ENCODE data around the gene CARD11. TPM values are rescaled to one million over a fixed set of nuclear protein-coding genes. Genes with fewer than 3 reads are reported as not detected.

Gene CARD11
- total and polyA plus RNA-seq, 5 experiments from 2014 or later = 10.8 to 109 (median 40.2) TPM

DNA sequence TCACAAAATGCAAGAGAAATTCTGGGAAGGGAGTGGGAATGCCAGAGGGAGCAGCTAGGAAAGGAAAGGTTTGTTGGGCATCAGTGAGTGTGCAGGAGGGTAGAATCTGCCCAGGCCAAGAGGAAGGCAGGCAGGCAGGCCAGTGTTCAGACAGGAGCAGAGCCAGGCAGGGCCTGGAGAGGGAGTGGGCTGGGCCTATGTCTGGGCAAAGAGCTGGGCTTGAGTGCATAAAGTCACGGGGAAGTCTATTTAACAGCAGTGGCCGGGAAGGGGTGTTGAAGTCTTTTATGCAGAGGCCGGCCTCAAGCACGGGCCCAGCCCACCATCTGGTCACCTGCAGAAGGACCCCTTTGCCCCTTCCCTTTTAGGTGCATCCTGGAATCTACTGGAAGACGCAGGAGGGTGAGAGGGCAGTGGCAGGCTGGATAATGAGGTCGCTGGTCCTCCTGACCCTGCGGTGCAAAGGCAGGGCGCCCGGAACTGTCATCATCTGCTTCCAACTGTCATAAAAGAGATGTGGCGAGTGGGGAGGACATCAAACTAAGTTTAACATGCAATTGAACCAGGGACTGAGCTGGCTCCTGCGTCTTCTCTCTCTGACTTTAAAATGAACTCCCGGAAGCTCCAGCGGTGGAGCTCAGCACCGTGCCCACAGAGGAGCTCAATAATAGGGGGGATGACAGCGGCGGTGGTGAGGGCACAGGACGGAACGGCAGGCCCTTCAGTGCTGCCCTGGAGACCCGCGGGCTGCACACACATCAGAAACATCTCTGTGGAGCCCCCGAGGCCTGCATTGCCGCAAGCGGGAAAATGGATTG, 29.5 kb downstream of the CARD11 start:
- Mint-ChIP-seq H3K9me3 (peaks cover 0 to 4% (median under 1%) of the 10 kb centered on the region in 9 donors), H3K36me3 (peaks cover 2 to 68% (median 22%) of the 10 kb centered on the region in 3 donors), H3K27ac (peak overlapping the region in 9 of 10 donors; percentile 11 to 91 (median 63)), H3K27me3 (no peaks in the 10 kb centered on the region), H3K4me3 (no peak overlapping the region), H3K4me1 (peaks cover 32 to 74% (median 57%) of the 10 kb centered on the region in 4 donors)
- DNase-seq = no peak
- ATAC-seq = no peak
- POLR2A ChIA-PET = no interaction called here

GRCh38 chr7:3011211-3011852, 32.3 kb downstream of the CARD11 start:
- Mint-ChIP-seq H3K27me3 (no peaks in the 10 kb centered on the region), H3K4me1 (peaks cover 47 to 93% (median 79%) of the 10 kb centered on the region in 4 donors), H3K4me3 (peak overlapping the region in 9 of 10 donors; percentile 1 to 74 (median 51)), H3K27ac (peak overlapping the region; percentile 49 to 91 (median 79)), H3K36me3 (peaks cover 4 to 66% (median 33%) of the 10 kb centered on the region in 3 donors), H3K9me3 (peaks cover 0 to 4% (median 0%) of the 10 kb centered on the region in 9 donors)
- DNase-seq (peak in 2 of 10 donors; percentile 13 to 20), ATAC-seq (peak; percentile 47 to 52)
- POLR2A ChIA-PET = interaction anchor here (1.4 to 1.5 kb wide), 2 partner anchors 27 to 28 kb away, joined by 3 to 5 read pairs; no protein-coding TSS in a partner anchor

- DNase-seq (peak in 2 of 10 donors; percentile 23 to 25), ATAC-seq (peak; percentile 47 to 56)
- peak overlapping the region; percentile 16 to 80 (median 51) for H3K4me3 Mint-ChIP-seq
- no peaks in the 10 kb centered on the region for H3K27me3 Mint-ChIP-seq
- H3K27ac Mint-ChIP-seq = peak overlapping the region; percentile 18 to 91 (median 81)
- POLR2A ChIA-PET = interaction anchor here (1.4 to 1.5 kb wide), 2 partner anchors 25 to 27 kb away, joined by 3 to 5 read pairs; no protein-coding TSS in a partner anchor
- H3K9me3 Mint-ChIP-seq = peaks cover 0 to 4% (median 0%) of the 10 kb centered on the region in 9 donors
- H3K4me1 Mint-ChIP-seq = peaks cover 44 to 91% (median 80%) of the 10 kb centered on the region in 4 donors
- peaks cover 4 to 66% (median 32%) of the 10 kb centered on the region in 3 donors for H3K36me3 Mint-ChIP-seq
Measured at GRCh38 chr7:3010161-3010560, 33.5 kb downstream of the CARD11 start.

DNA sequence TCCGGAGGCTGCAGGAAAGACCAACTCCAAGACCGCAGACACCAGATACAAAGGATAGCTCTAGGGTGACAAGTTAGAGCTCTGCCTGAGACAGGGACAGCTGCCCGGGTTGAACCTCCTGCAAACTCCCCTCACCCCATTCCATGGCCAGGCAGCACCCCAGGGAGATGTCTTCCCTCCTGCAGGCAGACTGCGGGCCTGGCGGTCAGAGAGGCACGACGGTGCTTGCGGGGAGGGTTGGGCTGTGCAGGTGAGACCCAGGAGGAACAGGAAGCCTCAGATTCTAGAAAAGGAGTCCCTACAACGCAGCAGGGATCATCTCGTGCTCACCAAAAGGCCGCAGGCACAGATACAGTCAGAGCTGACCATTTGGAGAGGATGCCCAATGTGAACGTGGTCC, 34.6 kb downstream of the CARD11 start:
- Mint-ChIP-seq H3K4me3 (peak overlapping the region in 7 of 10 donors; percentile 4 to 51 (median 22)), H3K27me3 (no peaks in the 10 kb centered on the region), H3K4me1 (peaks cover 43 to 82% (median 77%) of the 10 kb centered on the region in 4 donors), H3K27ac (peak overlapping the region in 7 of 10 donors; percentile 17 to 94 (median 57)), H3K9me3 (peaks cover 0 to 3% (median 0%) of the 10 kb centered on the region in 9 donors), H3K36me3 (peaks cover 4 to 56% (median 25%) of the 10 kb centered on the region in 3 donors)
- DNase-seq = no peak
- no peak for ATAC-seq
- POLR2A ChIA-PET = no interaction called here

GRCh38 chr7:3008386-3008785, 35.3 kb downstream of the CARD11 start:
- DNase-seq = no peak
- Mint-ChIP-seq H3K4me3 (peak overlapping the region in 5 of 10 donors; percentile 6 to 57 (median 40)), H3K27ac (peak overlapping the region in 7 of 10 donors; percentile 33 to 94 (median 76)), H3K27me3 (no peaks in the 10 kb centered on the region), H3K9me3 (peaks cover 0 to 2% (median 0%) of the 10 kb centered on the region in 9 donors), H3K4me1 (peaks cover 43 to 85% (median 78%) of the 10 kb centered on the region in 4 donors), H3K36me3 (peaks cover 4 to 56% (median 20%) of the 10 kb centered on the region in 3 donors)
- POLR2A ChIA-PET = no interaction called here
- no peak for ATAC-seq

DNA sequence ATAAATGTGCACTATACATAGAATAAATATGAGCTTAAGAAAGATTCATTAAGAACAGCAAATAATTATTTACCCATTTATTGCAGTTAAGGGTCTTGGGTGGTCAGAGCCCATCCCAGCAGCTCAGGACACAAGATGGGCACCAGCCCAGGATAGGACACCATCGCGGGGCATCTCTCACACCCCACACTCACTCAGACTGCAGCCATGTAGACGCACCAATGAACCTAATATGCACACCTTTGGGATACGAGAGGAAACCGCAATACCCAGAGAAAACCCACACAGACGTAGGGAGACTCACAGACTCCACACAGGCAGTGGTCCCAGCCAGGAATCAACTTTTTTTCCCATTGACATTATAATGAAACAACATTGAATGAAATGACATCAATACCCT, 36.0 kb downstream of the CARD11 start:
- Mint-ChIP-seq H3K9me3 (no peaks in the 10 kb centered on the region), H3K27me3 (no peaks in the 10 kb centered on the region), H3K4me3 (peak overlapping the region in 5 of 10 donors; percentile 1 to 57 (median 45)), H3K4me1 (peaks cover 40 to 79% (median 74%) of the 10 kb centered on the region in 4 donors), H3K36me3 (peaks cover 4 to 50% (median 16%) of the 10 kb centered on the region in 3 donors), H3K27ac (peak overlapping the region; percentile 4 to 94 (median 72))
- ATAC-seq = no peak
- DNase-seq = no peak
- POLR2A ChIA-PET = interaction anchor here (0.6 kb wide), 1 partner anchor 133 kb away, joined by 4 read pairs; no protein-coding TSS in a partner anchor

GRCh38 chr7:3005257-3005656, 38.4 kb downstream of the CARD11 start:
- H3K9me3 Mint-ChIP-seq = no peaks in the 10 kb centered on the region
- H3K27ac Mint-ChIP-seq = peak overlapping the region in 3 of 10 donors; percentile 36 to 44 (median 38)
- H3K36me3 Mint-ChIP-seq = peaks cover 4 to 59% (median 22%) of the 10 kb centered on the region in 3 donors
- peaks cover 38 to 78% (median 65%) of the 10 kb centered on the region in 4 donors for H3K4me1 Mint-ChIP-seq
- H3K4me3 Mint-ChIP-seq = no peak overlapping the region
- ATAC-seq = no peak
- POLR2A ChIA-PET = interaction anchor here (1.3 kb wide), 1 partner anchor 38 kb away, joined by 3 read pairs; no protein-coding TSS in a partner anchor
- DNase-seq = no peak
- H3K27me3 Mint-ChIP-seq = no peaks in the 10 kb centered on the region

- ATAC-seq (no peak), DNase-seq (no peak)
- Mint-ChIP-seq H3K36me3 (peaks cover 4 to 66% (median 21%) of the 10 kb centered on the region in 3 donors), H3K9me3 (no peaks in the 10 kb centered on the region), H3K4me1 (peaks cover 39 to 78% (median 62%) of the 10 kb centered on the region in 4 donors), H3K27me3 (no peaks in the 10 kb centered on the region), H3K4me3 (no peak overlapping the region), H3K27ac (peak overlapping the region in 7 of 10 donors; percentile 28 to 68 (median 48))
- POLR2A ChIA-PET = interaction anchor here (0.8 kb wide), 1 partner anchor 192 kb away, joined by 4 read pairs; no protein-coding TSS in a partner anchor
Measured at GRCh38 chr7:3003936-3004335, 39.7 kb downstream of the CARD11 start.

- Mint-ChIP-seq H3K27ac (peak overlapping the region in 7 of 10 donors; percentile 25 to 83 (median 56)), H3K36me3 (peaks cover 4 to 59% (median 20%) of the 10 kb centered on the region in 3 donors), H3K27me3 (no peaks in the 10 kb centered on the region), H3K4me1 (peaks cover 30 to 70% (median 52%) of the 10 kb centered on the region in 4 donors), H3K4me3 (no peak overlapping the region), H3K9me3 (no peaks in the 10 kb centered on the region)
- DNase-seq (no peak), ATAC-seq (no peak)
- POLR2A ChIA-PET = interaction anchor here (1.8 to 1.9 kb wide), 2 partner anchors 17 to 23 kb away, joined by 4 read pairs; no protein-coding TSS in a partner anchor
Measured at GRCh38 chr7:3002631-3003030, 41.0 kb downstream of the CARD11 start.

DNA sequence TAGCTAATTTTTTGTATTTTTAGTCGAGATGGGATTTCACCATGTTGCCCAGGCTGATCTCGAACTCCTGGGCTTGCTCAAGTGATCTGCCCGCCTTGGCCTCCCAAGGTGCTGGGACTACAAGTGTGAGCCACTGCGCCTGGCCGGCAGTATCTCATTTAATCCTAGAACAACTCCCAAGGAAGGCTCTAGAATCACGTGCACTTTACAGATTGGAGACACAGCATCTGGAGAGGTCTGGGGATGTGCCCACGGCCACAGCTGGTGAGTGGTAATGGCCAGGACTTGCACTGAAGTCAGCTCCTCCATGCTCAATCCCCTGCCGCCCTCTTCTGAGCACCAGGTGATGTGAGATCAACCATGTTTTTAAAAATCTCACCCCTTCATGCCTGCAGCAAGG, 43.1 kb downstream of the CARD11 start:
- Mint-ChIP-seq H3K27ac (peak overlapping the region in 3 of 10 donors; percentile 27 to 65 (median 48)), H3K27me3 (no peaks in the 10 kb centered on the region), H3K4me3 (no peak overlapping the region), H3K9me3 (peaks cover 0 to 7% (median under 1%) of the 10 kb centered on the region in 9 donors), H3K36me3 (peaks cover 7 to 55% (median 29%) of the 10 kb centered on the region in 3 donors), H3K4me1 (peaks cover 26 to 61% (median 33%) of the 10 kb centered on the region in 4 donors)
- ATAC-seq (no peak), DNase-seq (no peak)
- POLR2A ChIA-PET = interaction anchor here (0.7 kb wide), 1 partner anchor 343 kb away, joined by 3 read pairs; no protein-coding TSS in a partner anchor

GRCh38 chr7:2999078-2999500, 44.6 kb downstream of the CARD11 start:
- peaks cover 0 to 12% (median 4%) of the 10 kb centered on the region in 9 donors for H3K9me3 Mint-ChIP-seq
- H3K4me3 Mint-ChIP-seq = peak overlapping the region in 1 of 10 donors; percentile 34
- POLR2A ChIA-PET = interaction anchor here (1.1 kb wide), 1 partner anchor 17 kb away, joined by 3 read pairs; no protein-coding TSS in a partner anchor
- ATAC-seq (no peak), DNase-seq (no peak)
- H3K4me1 Mint-ChIP-seq = peaks cover 27 to 68% (median 40%) of the 10 kb centered on the region in 4 donors
- no peaks in the 10 kb centered on the region for H3K27me3 Mint-ChIP-seq
- peak overlapping the region in 9 of 10 donors; percentile 25 to 87 (median 66) for H3K27ac Mint-ChIP-seq
- peaks cover 18 to 68% (median 41%) of the 10 kb centered on the region in 3 donors for H3K36me3 Mint-ChIP-seq

DNA sequence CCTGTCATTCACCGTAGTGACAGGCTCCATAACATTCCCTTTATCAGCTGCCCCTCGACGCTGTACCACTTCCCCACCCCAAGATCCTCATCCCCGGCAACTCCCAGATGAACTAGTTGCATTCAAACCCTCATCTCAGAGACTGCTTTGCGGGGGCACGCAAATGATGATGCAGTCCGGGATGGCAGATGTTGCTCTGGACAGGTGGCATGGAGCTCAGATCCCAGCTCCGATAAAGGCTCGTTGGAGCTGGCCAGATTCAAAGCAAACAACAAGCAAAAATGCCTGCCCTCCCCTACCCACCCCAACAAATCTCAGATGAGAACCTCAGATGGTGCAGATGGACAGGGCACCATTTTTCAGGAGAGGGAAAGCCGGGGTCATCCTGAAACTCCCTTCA, 46.7 kb downstream of the CARD11 start:
- Mint-ChIP-seq H3K27ac (peak overlapping the region in 8 of 10 donors; percentile 35 to 83 (median 68)), H3K36me3 (peaks cover 22 to 69% (median 53%) of the 10 kb centered on the region in 3 donors), H3K4me1 (peaks cover 27 to 65% (median 30%) of the 10 kb centered on the region in 4 donors), H3K4me3 (no peak overlapping the region), H3K27me3 (no peaks in the 10 kb centered on the region), H3K9me3 (peaks cover 0 to 16% (median 4%) of the 10 kb centered on the region in 9 donors)
- DNase-seq (no peak), ATAC-seq (no peak)
- POLR2A ChIA-PET = interaction anchor here (0.6 kb wide), 1 partner anchor 132 kb away, joined by 3 read pairs; no protein-coding TSS in a partner anchor

Data from naive thymus-derived CD8-positive, alpha-beta T cell (primary cell).